GM12864 (cell line): ENCODE results near the gene CBFA2T2.
"Not testable (repeated sequence)": the region's sequence is repeated elsewhere in the genome, so short reads cannot be mapped to it uniquely, and the experiment has no call there.

Experiments used
- DNase-seq: peaks from one replicate; pipeline ENCODE4 v3.0.0-alpha.2; 2011; ENCODE audit warnings: low read depth
- H3K4me3 ChIP-seq: 2 replicates; pipeline ENCODE4 v1.5.1; 2011; ENCODE audit warnings: mild to moderate bottlenecking, low read depth, low read length, control low read depth
- TF ChIP-seq, protein P1 (sequence below): IDR thresholded peaks from 2 replicates; pipeline ENCODE4 v1.5.1; 2011; ENCODE audit warnings: low read depth, mild to moderate bottlenecking, moderate library complexity, low read length, control low read depth, inconsistent platforms; ENCODE audit errors: missing control alignments

CBFA2T2 gene

DNA sequence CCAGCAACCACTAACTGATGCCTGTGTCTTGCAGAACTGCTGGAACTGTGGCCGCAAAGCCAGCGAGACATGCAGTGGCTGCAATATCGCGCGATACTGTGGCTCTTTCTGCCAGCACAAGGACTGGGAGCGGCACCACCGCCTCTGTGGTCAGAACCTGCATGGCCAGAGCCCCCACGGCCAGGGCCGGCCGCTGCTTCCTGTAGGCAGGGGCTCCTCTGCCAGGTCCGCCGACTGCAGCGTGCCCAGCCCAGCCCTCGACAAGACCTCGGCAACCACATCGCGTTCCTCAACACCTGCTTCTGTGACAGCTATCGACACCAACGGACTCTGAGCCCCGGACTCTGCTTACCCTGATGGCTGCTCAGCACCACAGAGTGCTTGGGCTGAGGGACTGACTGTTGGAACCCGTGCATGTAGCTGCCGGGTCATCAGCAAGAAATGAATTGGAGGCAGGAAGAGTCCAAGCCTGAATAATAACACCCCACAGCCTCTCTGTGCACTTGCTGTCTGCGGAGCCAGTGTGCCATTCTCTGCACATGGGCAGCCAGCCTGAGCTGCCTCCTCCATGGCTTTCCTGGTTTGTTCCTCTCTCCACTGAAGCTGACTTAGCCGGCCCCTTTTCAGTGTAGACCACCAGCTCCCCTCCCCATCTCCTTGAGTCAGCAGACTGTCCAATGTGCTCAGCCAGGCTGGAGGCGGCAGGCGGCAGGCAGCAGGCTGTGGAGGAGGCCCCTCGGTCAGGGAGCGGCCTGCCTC lies 154.6 kb downstream of the CBFA2T2 start:
- TF ChIP-seq, protein P1, sequence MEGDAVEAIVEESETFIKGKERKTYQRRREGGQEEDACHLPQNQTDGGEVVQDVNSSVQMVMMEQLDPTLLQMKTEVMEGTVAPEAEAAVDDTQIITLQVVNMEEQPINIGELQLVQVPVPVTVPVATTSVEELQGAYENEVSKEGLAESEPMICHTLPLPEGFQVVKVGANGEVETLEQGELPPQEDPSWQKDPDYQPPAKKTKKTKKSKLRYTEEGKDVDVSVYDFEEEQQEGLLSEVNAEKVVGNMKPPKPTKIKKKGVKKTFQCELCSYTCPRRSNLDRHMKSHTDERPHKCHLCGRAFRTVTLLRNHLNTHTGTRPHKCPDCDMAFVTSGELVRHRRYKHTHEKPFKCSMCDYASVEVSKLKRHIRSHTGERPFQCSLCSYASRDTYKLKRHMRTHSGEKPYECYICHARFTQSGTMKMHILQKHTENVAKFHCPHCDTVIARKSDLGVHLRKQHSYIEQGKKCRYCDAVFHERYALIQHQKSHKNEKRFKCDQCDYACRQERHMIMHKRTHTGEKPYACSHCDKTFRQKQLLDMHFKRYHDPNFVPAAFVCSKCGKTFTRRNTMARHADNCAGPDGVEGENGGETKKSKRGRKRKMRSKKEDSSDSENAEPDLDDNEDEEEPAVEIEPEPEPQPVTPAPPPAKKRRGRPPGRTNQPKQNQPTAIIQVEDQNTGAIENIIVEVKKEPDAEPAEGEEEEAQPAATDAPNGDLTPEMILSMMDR = no peak
- no peak overlapping the region for H3K4me3 ChIP-seq
- DNase-seq = no peak

DNA sequence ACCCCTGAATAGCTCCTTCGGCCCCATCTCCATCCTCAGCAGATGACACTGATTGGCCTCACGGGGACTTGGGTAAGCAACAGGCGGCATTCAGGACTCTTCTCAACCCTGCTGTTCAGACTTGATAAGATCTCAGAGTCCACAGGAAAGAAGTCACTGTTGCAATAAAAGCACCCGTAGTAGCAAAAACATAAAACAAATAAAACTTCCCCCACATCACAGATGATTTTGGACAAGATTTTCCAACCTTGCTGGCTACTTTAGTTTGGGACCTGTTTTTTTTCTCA lies 155.1 kb downstream of the CBFA2T2 start:
- DNase-seq = no peak
- no peak overlapping the region for H3K4me3 ChIP-seq
- TF ChIP-seq, protein P1 = no peak

DNA sequence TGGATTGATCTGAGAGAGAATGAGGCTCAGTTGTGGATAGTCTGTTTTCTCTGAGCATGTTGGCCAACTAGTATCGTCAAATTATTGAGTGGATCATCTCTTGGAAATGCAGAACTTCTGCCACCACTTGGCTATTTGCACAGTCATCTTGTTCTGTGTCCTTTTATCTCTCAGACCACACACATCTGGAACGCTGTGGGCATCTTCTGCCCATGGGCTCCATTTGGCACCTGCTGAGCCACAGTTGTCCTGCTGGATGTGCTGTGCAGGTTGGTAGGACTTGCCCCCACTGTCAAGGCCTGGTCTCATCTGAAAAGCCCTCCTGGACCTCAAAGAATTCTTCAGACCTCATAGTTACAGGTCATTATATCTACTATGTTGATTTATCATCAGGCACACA lies 155.5 kb downstream of the CBFA2T2 start:
- H3K4me3 ChIP-seq = no peak overlapping the region
- TF ChIP-seq, protein P1 = no peak
- DNase-seq = no peak

DNA sequence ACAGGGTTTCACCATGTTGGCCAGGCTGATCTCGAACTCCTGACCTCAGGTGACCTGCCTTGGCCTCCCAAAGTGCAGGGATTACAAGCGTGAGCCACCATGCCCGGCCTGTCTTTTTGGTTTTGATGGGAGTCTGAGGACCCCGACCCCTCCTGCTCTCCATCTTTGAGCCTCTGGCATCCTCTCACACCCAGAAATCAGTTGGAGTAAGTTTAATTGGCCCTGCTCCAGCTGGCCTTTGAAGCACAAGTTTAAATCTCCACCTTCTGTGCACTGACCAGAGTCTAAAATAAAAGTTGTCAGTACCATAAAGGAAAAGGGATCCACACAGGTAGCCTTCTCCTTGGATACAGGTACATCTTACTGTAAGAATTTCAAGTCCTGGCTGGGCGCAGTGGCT lies 156.3 kb downstream of the CBFA2T2 start:
- TF ChIP-seq, protein P1 = no peak
- H3K4me3 ChIP-seq = no peak overlapping the region
- DNase-seq = no peak

DNA sequence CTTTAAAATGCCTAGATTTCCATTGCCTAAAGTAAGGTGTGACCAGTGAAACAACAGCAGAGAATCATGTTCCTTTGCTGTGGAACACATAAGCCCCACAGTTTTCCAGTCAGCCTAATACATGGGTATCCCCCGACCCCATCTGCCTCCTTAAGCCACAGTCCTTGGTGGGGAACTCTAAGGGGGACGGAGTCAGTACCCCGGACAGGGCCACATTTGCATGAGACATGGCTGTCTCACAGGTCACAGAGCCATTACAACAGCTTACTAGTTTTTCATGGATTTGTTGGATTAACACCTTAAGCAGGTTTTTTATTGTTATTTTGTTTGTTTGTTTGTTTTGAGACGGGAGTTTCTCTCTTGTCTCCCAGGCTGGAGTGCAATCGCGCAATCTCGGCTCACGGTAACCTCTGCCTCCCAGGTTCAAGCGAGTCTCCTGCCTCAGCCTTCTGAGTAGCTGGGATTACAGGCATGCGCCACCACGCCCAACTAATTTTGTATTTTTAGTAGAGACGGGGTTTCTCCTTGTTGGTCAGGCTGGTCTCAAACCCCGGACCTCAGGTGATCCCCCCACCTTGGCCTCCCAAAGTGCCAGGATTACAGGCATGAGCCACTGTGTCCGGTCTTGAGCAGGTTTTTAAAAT lies 157.2 kb downstream of the CBFA2T2 start:
- DNase-seq, H3K4me3 ChIP-seq: not testable (repeated sequence)

DNA sequence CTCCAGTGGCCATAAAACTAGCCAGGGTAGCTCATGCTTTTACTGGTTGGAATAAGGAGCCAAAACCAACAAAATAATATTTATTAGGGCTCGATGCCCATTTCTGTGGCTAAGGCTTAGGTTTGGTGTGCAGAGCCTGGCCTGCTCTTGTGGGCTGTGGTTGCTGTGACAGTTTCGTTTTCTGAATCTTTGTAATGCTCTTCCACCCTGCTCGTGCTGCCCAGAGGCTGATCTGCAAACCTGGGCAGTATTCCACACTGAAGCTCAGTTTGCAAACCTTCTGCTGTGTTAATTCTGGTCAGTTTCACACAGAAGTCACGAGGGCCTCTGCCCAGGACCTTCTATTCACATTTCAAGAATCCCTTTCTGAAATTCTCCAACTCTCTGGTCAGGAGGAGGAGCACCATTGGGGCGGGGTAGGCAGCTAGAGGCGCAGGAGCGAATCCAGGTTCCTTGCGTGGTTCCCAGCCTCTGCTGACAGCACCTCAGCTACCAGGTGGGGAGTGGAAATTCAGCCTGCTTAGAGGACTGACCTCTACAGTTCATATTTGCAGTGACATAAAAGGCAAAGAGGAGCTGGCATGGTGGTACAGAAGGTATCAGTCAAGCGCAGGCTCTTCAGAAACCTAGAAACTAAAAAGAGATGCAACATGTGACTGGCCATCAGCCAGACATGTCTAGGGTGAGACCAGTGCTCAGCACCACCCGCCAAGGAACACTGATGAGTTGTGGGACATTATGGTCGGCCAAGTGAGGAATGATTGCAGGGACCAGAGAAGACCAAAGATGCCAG lies 157.9 kb downstream of the CBFA2T2 start:
- TF ChIP-seq, protein P1 = no peak
- no peak overlapping the region for H3K4me3 ChIP-seq
- no peak for DNase-seq

DNA sequence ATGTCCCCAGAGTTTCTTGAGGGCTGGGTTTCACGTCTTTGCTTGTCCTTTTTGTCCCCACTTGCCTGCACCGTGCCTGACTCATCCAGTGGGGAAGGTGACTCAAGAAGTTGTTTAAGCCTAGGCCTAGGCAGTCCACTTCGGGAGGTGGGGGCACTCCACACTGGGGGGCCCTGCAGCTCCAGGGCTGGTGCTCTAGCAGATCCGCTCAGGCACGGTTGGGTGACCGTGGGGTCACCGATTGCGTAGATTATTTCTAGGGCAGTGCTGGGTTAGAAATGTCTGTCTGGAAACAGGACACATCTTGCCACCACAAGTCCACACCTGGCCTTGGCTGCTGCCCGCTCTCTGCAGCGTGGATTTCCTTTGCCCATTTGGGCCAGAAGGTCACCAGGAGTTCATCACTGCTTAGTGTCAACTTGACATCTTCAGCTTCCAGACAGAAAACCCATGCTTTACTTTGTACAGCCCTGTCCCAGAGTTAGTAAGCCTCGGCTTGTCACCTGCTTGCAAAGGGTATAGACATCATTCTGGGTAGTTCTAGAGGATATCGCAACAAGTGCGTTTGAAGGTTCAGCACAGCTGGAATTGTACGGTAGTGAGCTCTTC lies 158.6 kb downstream of the CBFA2T2 start:
- DNase-seq = no peak

More for the DNA sequence above, 158.6 kb downstream of the CBFA2T2 start:
- H3K4me3 ChIP-seq = no peak overlapping the region
- TF ChIP-seq, protein P1 = no peak
